GM21390 (cell line): ENCODE results near the gene ZCCHC18.
"Not testable (repeated sequence)": the region's sequence is repeated elsewhere in the genome, so short reads cannot be mapped to it uniquely, and the experiment has no call there.

ENCODE experiments used
- ATAC-seq: cut with Tn5 transposase; IDR thresholded peaks from one replicate; pipeline ENCODE4 v1.9.1; 2021; ENCODE audit not compliant: unreplicated experiment

ZCCHC18 gene

DNA sequence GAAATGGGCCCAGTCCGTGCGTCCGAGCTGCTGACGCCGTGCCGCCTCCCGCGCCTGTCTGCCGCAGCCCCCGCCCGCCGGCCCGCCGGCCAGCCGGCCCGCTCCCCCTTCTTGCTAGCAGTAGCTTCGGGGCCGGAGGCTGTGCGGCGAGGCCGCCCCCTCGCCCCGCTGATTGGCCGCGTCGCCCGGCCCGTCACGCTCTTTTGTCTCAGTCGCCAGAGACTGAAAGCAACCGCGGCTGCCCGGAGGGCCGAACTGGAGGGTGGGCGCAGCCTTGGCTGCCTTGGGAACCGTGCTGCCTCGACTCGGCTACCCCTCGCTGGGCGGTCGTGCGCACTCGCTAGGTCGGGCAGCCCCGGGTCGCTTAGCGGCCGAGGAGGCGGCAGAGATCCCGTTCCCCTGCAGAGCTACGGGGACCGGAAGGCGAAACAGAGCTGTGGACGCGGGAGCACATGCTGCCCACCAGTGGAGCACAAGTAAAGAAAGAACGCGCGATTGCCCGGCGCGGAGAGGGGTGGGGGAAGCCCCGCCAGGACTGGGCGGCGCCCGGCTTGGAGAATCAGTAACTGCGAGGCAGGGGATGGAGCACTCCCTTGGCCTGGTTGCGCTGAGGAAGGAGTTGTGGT is at the start of gene ZCCHC18:
ZCCHC18 (plus strand) TSS at position 198 of the 626 bp plus-strand sequence. CDS start 1,589 bp downstream, outside the sequence.
- peak; percentile 61 for ATAC-seq

DNA sequence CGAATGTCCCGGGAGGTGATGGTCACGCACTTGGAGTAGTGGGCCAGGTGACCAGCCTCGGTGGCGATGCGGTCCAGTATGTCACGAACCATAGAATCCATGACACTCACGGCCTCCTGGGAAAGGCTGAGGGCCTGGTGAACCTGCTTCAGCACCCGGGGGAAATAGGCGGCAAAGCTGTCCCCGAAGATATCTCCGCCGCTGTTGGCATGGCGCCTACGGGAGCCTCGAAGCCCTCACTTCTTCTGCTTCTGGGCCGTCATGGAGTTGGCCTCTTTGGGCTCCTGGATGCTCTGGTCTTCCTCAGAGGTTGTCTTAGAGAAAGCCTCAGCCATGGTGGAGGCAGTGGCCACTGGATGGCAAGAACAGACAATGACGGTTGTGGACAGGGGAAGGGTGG is 49.7 kb upstream of the ZCCHC18 start:
- ATAC-seq = not testable (repeated sequence)

DNA sequence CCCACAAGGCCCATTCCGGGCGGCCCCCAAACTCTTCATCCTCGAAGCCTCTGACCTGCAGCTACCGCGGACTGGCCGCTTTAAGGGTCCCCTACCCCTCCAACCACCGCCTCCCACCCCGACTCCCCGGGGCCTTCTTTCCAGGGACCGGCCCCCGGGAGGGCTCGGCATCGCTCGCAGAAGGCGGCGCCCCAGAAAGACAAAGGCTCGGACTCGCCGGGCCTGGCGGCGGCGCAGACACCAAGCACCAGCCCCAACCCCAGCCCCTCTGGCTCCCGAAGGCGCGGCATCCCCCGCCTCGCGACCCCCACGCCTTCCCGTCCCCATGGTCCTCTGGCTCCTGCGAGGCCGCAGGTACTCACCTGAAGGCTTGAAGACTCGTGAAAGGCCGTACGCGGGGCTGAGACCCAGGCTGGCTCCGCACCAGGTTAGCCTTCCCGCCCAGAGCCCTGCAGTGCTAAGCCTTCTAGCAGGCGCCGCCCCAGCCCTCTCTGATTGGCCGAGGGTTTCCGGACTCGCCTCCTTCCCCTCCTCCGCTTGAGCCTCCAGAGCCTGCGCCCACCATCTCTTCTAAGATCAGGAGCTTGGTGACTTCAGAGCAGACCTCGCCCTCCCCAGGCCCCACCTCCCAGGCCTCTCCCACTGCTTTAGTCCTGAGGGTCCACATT is 36.4 kb upstream of the ZCCHC18 start, which contains the start of gene TMSB15C:
TMSB15C (minus strand) TSS at position 459 of the 668 bp plus-strand sequence.
- peak; percentile 99 for ATAC-seq

DNA sequence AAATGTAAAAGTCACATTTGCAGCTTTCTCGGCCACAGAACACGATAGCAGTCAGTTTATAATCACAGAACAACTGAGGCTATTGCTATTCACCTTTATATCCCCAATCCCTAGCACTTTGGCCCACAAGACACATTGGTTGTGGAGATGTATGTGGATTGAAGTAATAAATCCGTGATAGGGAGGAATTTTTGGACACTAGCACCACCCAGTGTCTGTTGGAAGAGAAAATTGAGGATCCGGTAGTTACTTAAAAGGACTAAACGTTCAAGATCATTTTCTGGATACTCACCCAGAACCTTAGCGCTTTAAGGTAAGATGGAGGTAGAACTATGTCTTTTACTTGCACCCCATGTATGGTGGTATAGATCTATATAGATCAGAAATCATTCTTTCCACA is 34.5 kb upstream of the ZCCHC18 start:
- not testable (repeated sequence) for ATAC-seq

DNA sequence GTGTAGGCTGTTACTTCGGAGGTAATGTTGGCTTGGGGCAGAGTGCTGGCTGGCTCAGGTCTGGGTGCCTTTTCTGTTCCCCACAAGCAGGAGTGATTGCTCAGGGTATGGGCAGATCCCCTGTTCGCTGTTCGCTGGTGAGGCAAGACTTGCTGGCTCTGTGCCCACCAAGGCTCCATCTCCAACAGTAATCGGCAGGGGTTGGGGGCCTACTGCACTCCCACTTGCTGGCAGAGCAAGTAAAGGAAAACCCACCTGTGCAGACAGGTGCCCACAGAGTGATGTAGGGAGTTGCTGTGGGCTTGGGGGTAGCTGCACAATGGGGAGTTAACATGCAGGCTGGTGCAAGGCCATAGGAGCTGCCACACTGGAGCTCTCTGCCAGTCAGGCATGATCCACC is 28.3 kb upstream of the ZCCHC18 start:
- ATAC-seq = no peak

DNA sequence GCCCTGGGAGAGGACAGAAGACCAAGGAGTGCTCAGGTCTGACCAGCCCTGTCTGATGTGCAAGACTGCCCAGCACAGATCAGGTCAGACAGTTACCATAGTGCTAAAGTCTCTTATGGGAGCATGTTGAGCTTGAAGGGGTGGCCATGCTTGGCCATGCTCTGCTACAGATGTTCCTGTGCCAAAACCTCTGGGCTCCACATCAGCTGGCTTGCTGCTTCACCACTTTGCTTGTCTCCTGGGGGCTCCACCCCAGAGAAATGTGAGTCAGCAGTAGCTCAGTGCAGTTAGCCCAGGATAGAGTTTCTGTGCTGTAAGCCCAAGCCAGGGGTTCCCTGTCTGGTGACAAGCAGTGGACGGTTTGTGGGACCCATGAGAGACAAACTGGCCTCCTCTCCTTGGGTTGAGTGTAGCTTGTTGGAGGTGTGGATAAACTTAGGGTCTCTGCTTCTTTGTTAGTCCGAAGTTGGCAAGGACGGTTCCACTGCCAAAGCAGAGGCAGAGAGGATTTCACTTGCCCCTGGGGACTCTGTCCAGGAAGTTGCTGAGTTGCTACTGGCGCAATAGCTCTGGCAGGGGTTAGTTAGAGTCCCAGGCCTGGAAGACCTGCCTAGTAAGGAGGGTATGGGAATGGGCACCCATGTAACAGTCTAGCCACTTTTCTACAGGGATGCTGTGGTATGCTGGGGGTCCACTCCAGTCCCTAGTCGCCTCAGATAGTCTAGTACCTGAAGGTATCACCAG is 27.6 kb upstream of the ZCCHC18 start:
- ATAC-seq = no peak

DNA sequence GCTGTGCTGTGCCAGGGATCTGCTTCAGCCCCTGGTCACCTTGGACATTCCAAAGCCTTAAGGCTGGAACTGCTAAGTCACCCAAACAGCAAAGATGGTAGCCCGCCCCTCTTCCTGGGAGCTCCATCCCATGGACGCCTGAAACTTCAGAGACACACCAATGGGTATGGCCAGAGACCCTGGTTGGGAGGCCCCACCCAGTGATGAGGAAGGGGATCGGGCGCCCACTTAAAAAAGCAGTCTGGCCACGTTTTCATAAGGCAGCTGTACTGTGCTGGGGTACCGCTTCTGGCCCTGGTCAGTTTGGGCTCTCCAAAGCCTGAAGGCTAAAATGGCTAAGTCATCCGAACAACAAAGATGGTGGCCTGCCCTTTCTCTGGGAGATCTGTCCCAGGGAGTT is 26.8 kb upstream of the ZCCHC18 start:
- ATAC-seq = no peak

DNA sequence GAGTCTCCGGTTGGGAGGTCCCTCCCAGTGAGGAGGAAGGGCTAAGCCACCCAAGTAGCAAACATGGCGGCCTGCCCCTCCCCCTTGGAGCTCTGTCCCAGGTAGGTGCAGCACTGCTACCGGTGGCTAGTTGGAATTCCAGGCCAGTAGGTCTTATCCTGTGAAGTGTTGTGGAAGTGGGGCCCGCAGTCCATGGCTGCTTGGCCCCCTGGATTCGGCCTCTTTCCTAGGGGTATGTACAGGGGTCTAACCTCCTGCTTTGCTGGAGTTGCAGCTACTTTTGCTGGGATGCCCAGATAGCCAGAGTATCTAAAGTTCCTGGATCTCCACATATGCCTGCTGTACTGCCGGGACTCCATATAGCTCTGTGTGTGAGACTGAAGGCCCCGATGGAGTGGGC is 26.4 kb upstream of the ZCCHC18 start:
- no peak for ATAC-seq

DNA sequence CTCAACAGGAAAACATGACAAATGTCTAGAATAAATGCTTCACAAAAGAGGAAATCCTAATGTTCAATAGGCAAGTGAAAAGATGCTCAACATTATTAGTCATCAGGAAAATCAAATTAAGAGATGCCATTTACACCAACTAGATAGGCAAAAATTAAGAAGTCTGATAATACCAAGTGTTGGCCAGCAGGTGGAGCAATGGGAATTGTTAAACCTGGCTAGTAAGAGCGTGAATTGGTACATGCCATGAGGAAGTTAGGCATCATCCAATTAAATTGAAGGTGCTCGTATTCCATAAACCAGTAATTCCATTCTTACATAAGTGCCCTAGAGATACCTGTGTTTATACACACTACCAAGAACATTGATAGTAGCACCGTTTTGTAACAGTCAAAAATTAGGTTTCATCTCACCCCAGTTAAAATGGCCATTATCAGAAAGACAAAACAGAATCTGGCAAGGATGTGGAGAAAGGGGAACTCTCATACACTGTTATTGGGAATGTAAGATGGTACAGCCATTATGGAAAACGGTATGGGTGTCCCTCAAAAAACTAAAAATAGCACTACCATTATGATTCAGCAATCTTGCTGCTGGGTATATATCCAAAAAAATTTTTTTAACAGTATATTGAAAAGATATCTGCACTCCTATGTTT is 14.0 kb upstream of the ZCCHC18 start:
- ATAC-seq = peak; percentile 70

DNA sequence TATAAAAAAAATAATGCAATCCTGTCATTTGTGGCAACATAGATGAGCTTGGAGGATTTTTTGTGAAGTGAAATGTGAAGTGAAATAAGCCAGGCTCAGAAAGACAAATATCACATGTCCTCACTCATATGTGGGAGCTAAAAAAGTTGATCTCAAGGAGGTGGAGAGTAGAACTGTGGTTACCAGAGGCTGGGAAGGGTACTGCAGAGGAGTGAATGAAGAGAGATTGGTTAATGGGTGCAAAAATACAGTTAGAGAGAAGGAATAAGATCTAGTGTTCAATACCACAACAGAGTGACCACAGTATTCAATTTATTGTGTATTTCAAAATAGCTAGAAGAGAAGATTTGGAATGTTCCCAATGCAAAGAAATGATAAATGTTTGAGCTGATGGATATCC is 13.4 kb upstream of the ZCCHC18 start:
- no peak for ATAC-seq

DNA sequence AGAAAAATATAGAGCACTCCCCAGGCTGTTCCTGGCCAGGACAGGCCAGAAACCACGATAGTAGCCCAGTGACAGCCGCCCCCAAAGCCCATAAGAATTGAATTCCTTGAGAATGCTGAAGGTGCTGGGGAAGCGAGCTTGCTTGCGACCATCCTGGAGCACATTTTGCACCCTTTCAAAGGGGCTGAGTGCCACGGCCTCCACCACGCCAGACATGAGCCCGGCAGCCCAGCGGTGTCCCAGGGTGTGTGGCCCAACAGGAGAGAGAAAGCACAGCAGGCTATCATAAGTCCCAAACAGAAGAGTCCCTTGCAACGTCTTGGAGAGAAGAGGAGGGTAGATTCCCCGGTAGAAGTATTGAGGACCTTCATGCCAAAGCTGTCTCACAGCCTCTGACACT is 7.6 kb upstream of the ZCCHC18 start:
- no peak for ATAC-seq

DNA sequence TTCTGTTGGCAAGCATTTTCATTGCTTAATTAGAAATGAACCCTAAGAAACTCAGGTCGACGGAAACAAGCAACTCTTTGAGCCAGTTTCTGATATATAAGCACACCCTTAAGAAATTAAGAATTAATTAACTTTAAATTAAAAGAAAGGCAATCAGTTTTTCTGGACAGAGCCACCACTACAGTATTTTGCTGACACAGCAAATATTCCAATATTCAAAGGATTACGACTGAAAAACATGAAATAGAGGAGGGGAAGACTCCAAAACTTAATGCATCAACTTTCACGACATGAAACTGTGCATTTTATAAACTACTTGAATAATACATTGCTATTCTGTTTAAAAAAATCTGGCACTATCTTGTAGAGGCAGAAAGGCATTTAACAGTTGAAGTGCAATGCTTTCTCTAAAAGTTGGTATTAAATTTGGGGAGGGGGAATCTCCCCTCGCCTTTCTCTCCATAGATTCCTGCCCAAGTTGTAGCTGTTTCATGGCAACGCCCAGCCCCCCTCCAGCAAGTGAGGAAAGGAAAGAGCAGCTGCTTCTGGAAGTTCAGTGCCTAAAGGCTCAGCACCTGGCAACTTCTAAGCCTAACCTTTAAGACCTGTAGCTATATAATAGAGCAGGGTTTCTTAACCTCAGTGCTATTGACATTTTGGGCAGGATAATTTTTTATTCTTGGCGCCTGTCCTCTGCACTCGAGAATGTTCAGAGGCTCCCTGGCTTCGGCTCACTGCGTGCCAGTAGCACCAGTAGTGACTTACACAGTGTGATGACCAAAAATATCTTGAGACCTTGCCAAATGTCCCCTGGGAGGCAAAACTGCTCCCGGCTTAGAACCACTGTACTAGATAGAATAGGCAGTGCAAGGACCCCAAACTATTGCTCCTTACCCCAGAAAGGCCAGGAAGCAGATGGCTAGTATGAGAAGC is 6.7 kb upstream of the ZCCHC18 start:
- no peak for ATAC-seq

DNA sequence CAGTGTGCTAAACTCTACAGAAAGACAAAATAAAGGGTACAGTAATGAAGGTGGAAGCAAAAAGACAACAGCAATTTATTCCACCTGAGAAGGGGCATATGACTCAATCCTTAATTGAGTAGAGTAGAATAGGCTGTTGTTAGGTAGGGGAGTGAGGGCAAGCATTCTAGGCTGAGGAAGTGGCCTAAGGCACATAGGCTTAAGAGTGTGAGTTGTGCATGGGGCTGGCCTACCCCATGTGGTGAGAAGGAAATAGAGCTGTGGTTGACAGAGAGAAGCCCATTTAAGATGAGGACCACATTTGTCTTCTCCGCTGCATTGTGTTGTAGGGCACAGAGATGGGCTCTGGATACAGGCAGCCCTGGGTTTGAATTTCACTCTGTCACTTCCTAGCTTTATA is 3.4 kb upstream of the ZCCHC18 start:
- ATAC-seq = no peak

DNA sequence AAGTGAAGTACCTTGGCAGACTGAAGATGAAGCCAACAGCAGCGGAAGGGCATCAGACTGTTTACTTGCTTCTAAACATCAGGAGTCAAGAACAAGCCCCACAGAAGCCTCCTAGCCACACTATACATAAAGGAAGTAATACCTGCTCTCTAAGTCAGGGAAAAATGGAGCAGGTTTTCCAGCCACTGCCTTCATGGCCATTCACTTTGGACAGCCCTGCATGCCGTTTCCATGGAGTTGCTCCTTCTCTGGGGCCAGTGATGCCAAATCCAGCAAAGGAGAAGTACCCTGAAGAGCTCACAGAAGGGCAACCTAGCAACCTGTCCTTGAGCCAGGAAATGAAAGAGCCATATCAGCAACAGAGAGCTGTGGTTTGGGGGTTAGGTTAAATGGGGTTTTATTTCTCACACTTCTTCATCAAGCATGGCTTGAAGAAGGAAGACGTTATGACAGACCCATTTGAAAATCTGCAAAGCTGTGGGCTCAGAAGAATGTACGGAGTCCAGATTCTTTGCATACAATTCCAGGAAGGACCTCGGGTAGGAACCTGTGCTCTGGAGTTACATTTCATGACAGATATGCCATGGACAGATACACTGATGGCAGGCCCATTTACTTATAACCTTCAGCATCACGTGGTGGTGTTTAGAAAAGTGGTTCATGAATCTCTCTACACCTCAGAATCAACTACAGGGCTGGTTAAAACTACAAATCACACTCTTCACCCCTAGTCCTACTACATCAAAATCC is 1.7 kb upstream of the ZCCHC18 start:
- ATAC-seq = peak; percentile 56

DNA sequence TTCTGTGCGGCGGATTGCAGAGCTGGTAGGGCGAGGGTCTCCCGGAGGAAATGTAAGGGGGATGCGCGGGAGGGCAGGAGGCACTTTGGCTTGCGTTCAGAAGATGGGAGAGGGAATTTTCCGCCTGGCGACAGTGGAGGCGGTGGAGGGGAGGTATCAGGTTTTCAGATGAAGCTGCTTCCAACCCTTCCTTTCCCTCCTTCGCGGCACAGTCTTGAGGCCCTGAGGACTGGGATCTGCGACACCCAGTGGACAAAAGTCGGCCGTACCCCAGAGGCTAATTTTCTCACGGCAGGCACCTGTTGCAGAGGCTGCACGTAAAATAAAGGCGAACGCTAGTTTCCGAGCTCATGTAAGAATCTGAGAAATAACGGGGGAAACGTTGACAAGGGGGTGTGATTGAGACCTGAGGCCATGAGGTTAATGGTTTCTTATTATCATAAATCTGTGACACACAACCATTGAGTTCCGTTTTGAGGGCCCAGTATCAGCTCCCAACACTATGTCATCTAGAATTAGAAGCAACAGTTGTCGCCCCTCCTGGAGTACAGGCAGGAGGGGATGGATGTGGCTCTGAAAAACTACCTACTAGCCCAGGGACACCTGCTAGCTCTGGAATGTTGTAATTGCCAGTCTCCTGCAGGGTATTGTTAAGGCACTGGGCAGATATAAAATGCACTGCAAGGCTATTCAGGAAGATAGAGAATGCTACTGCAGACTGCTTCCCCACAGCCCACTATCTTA is 1.1 kb downstream of the ZCCHC18 start:
- ATAC-seq = peak; percentile 44

DNA sequence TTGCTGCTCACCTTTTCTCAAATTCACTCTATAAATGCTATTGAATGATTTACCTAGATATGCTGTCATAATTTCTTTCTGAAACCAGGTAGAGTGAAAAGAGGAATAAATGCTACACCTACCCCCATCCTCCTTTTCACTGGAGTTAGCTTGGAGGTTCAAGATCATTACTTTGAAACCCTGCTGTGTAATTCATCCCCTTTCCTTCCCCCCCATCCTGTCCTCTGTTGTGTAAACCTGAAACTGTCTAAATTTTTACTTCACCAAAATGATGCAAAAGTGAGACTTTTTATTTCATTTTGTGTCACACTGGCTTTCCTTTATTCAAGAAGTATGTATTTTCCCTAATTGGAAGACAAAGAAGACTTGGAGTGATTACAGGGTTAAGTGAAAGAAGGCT is 5.4 kb downstream of the ZCCHC18 start:
- no peak for ATAC-seq

DNA sequence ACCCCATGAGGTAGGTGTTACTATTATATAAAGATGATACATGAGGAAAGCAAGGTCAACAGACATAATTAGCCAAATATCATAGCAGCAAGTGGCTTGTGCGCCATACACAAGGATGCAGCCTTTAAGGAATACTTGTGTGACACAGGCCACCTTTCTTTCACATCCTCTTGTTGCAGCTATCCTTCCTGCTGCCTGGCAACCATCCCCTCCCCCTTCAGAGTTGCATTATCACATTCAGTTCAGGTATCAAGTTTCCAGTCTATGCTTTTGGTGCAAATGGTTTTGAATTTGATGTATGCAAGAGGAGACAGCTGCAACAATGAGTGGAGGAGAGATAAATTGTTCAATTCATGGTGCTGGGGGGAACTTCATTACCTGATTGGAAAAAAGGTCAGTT is 6.4 kb downstream of the ZCCHC18 start:
- no peak for ATAC-seq

DNA sequence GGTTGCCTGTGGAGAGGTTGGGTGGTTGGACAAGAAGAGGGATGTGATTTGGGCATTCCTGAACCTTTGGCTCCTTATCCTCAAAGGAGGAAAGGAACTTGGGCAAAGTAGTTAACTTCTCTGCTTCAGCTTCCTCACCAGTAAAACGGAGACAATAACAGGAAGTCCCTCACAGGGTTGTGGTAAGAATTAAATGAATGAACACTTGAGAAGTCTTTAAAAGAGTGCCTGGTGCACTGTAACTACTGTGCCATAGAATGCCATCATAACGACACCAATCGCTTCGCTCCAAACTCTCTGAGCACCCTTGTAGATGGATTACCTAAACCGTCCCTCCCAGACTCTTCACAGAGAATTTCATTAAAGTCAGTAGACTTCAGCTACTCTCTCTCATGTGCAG is 10.5 kb downstream of the ZCCHC18 start:
- peak; percentile 57 for ATAC-seq

DNA sequence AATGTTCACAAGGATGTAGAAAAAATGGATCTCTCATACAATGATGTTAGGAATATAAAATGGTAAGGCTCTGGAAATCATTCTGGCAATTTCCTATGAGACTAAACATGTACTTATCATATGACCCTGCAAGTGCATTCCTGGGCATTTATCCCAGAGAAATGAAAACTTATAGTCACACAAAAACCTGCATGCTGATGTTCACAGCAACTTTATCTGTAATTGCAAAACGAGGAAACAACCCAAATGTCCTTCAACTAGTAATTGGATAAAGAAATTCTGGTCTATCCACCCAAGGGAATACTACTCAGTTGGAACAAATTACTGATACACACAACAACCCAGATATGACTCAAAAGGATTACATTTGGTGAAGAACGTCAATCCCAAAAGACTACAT is 14.5 kb downstream of the ZCCHC18 start:
- ATAC-seq = no peak
